ENCODE results near the gene SRSF3.

- no peak for TF ChIP-seq CTCF (IDR thresholded peaks at IDR 0.05)
- no peak for TF ChIP-seq EP300 (IDR thresholded peaks at IDR 0.05)
- peak; percentile 66 for TF ChIP-seq POLR2AphosphoS5 (IDR thresholded peaks at IDR 0.05)
Observed at GRCh38 chr6:36627801-36628246, 33.7 kb downstream of the SRSF3 start.

Data from gastroesophageal sphincter (tissue), 3 donors.